ENCODE data around the gene ERICH6. TPM values are rescaled to one million over a fixed set of nuclear protein-coding genes. Genes with fewer than 3 reads are reported as not detected.

The ERICH6 gene
- total and polyA plus RNA-seq, 8 donors: 0.37 TPM; not detected in 7

- Histone ChIP-seq H3K36me3 (no peaks in the 10 kb centered on the region), H3K27ac (no peak overlapping the region), H3K4me1 (peaks cover 0 to 19% (median 9%) of the 10 kb centered on the region in 4 donors), H3K27me3 (no peaks in the 10 kb centered on the region), H3K4me3 (no peak overlapping the region), H3K9me3 (no peaks in the 10 kb centered on the region)
- DNase-seq: no peak
- intact Hi-C loops (cut with DNase I; ENCODE audit: low total_unique reads): no loop called here
- WGBS, 5 donors: 70 to 90% (median 83%) methylated on average over 9 of the region's 9 CpGs
- TF ChIP-seq POLR2AphosphoS5 (IDR thresholded peaks at IDR 0.05) (no peak), POLR2A (IDR thresholded peaks at IDR 0.05) (no peak), CTCF (IDR thresholded peaks at IDR 0.05) (no peak), EP300 (IDR thresholded peaks at IDR 0.05) (no peak)
Observed at GRCh38 chr3:150733936-150734794, 30.4 kb upstream of the ERICH6 start.

- Histone ChIP-seq H3K4me3 (no peak overlapping the region), H3K36me3 (no peaks in the 10 kb centered on the region), H3K4me1 (peaks cover 0 to 22% (median 8%) of the 10 kb centered on the region in 4 donors), H3K9me3 (no peaks in the 10 kb centered on the region), H3K27me3 (no peaks in the 10 kb centered on the region), H3K27ac (no peak overlapping the region)
- WGBS, 5 donors: 49 to 69% (median 57%) methylated on average over 8 of the region's 8 CpGs
- peak in 1 of 2 donors; percentile 69 for DNase-seq
- intact Hi-C loops (cut with DNase I; ENCODE audit: low total_unique reads): no loop called here
- TF ChIP-seq POLR2AphosphoS5 (IDR thresholded peaks at IDR 0.05) (no peak), POLR2A (IDR thresholded peaks at IDR 0.05) (no peak), EP300 (IDR thresholded peaks at IDR 0.05) (no peak), CTCF (IDR thresholded peaks at IDR 0.05) (no peak)
Observed at GRCh38 chr3:150733373-150733935, 29.7 kb upstream of the ERICH6 start.

- H3K9me3 ChIP-seq: no peaks in the 10 kb centered on the region
- no peaks in the 10 kb centered on the region for H3K27me3 ChIP-seq
- WGBS, 5 donors: 59 to 86% (median 64%) methylated on average over 9 of the region's 9 CpGs
Observed at GRCh38 chr3:150729682-150730360, 26.1 kb upstream of the ERICH6 start.

More at GRCh38 chr3:150729682-150730360, 26.1 kb upstream of the ERICH6 start:
- Histone ChIP-seq H3K27ac (no peak overlapping the region), H3K4me3 (no peak overlapping the region), H3K4me1 (peaks cover 0 to 17% (median 3%) of the 10 kb centered on the region in 4 donors), H3K36me3 (no peaks in the 10 kb centered on the region)
- TF ChIP-seq EP300 (IDR thresholded peaks at IDR 0.05) (no peak), POLR2AphosphoS5 (IDR thresholded peaks at IDR 0.05) (no peak), POLR2A (IDR thresholded peaks at IDR 0.05) (no peak), CTCF (IDR thresholded peaks at IDR 0.05) (no peak)
- intact Hi-C loops (cut with DNase I; ENCODE audit: low total_unique reads): no loop called here
- DNase-seq: no peak

All from stomach (tissue), 9 donors.